GM12891 (cell line): ENCODE data around the gene ZBTB16.

Experiments used
- PAX5 ChIP-seq: IDR thresholded peaks from 2 replicates; pipeline ENCODE4 v1.6.1; 2011; ENCODE audit warnings: low read length, moderate library complexity, mild to moderate bottlenecking; ENCODE audit not compliant: insufficient read depth, severe bottlenecking
- POLR2A ChIP-seq: IDR thresholded peaks from 2 replicates; pipeline ENCODE4 v1.6.1; 2011; ENCODE audit warnings: low read depth, low read length, control low read depth
- POLR2AphosphoS5 ChIP-seq: IDR thresholded peaks from 2 replicates; pipeline ENCODE4 v1.6.1; 2011; ENCODE audit warnings: low read depth, low read length, control low read depth
- POU2F2 ChIP-seq: IDR thresholded peaks from 2 replicates; pipeline ENCODE4 v1.6.1; 2011; ENCODE audit warnings: low read depth, mild to moderate bottlenecking, control low read depth, low read length, moderate library complexity
- SPI1 ChIP-seq: IDR thresholded peaks from 2 replicates; pipeline ENCODE4 v1.6.1; 2011; ENCODE audit warnings: low read depth, low read length, control low read depth
- TAF1 ChIP-seq: IDR thresholded peaks from 2 replicates; pipeline ENCODE4 v1.6.1; 2011; ENCODE audit warnings: low read depth, low read length, control low read depth

DNA sequence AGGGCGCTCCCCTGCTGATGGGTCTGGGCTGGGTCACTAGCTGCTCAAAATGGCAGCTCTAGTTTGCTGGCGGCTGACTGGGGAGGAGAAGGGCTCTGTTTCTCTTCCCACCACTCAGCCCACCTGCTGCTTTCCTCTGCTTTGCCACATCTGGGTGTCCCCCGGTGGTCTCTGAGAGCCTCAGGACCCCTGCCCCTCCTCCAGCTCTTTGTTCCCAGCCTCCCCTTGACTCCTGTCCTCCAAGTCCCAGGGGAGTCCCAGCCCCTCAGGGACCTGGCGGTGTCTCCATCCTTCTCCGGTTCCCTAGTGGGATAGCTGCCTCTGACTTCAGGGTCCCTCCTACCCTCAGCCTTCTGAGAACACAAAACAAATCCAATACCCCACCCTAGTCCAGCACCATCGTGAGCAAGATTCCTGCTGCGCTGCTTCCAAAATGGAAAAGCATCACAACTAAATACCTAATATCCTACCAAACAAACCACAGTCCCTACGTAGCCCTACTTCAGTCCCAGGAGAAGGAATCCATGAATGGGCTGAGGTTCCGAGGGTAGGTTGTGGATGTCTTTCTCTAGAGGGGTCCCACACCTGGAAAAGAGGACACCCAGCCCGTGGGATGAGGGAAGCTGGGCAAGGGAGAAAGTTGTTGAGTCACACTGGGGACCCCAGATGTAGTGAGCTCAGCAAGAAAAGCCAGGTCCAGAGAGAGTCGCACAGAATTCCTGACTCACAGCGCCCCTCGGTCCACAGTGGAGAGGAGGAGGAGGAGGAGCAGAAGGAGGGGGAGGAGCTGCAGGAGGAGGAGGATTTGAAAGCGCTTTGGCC lies 191.7 kb downstream of the ZBTB16 start:
- no peak for TF ChIP-seq POLR2AphosphoS5
- TF ChIP-seq POLR2A = no peak
- no peak for TF ChIP-seq TAF1
- TF ChIP-seq POU2F2 = no peak
- no peak for TF ChIP-seq PAX5
- no peak for TF ChIP-seq SPI1
